ENCODE measurements around the gene WASF2. TPM values are rescaled to one million over a fixed set of nuclear protein-coding genes. Genes with fewer than 3 reads are reported as not detected.
A peak's percentile ranks its signal among the peaks of the same experiment; 100 is the strongest.
"Not testable (repeated sequence)": the region's sequence is repeated elsewhere in the genome, so short reads cannot be mapped to it uniquely, and the experiment has no call there.

Gene WASF2
- total RNA-seq, 2 donors from 2014 or later, result 97.7 to 110 TPM

- H3K27ac Mint-ChIP-seq, result peak overlapping the region in 1 of 2 donors; percentile 45
- ATAC-seq (no peak), DNase-seq (ENCODE audit: low spot score) (no peak)
- H3K9me3 Mint-ChIP-seq, result no peaks in the 10 kb centered on the region
- peaks cover 32 to 33% of the 10 kb centered on the region in 2 donors for H3K4me1 Mint-ChIP-seq (ENCODE audit: low read depth in 2 of 2)
- H3K4me3 Mint-ChIP-seq, result no peak overlapping the region
- no peaks in the 10 kb centered on the region for H3K27me3 Mint-ChIP-seq
- peaks cover 4% of the 10 kb centered on the region for H3K36me3 Mint-ChIP-seq
Measured at GRCh38 chr1:27423709-27424108, 66.3 kb downstream of the WASF2 start.

GRCh38 chr1:27418326-27419185 lies 71.4 kb downstream of the WASF2 start:
- Mint-ChIP-seq H3K36me3 (peaks cover 20% of the 10 kb centered on the region), H3K27ac (peak overlapping the region; percentile 92 to 94), H3K4me1 (ENCODE audit: low read depth in 2 of 2) (peaks cover 42 to 57% of the 10 kb centered on the region in 2 donors), H3K27me3 (no peaks in the 10 kb centered on the region), H3K9me3 (no peaks in the 10 kb centered on the region), H3K4me3 (peak overlapping the region; percentile 46)
- ATAC-seq (peak; percentile 96 to 97), DNase-seq (ENCODE audit: low spot score) (peak; percentile 86)

GRCh38 chr1:27417713-27418112 lies 72.3 kb downstream of the WASF2 start:
- no peak for DNase-seq (ENCODE audit: low spot score)
- no peak for ATAC-seq
- Mint-ChIP-seq H3K9me3 (no peaks in the 10 kb centered on the region), H3K36me3 (peaks cover 20% of the 10 kb centered on the region), H3K4me1 (ENCODE audit: low read depth in 2 of 2) (peaks cover 41 to 56% of the 10 kb centered on the region in 2 donors), H3K27me3 (no peaks in the 10 kb centered on the region), H3K27ac (peak overlapping the region; percentile 92 to 94), H3K4me3 (peak overlapping the region; percentile 46)

GRCh38 chr1:27416387-27417111 lies 73.4 kb downstream of the WASF2 start:
- H3K27ac Mint-ChIP-seq, result peak overlapping the region; percentile 92 to 94
- peaks cover 20% of the 10 kb centered on the region for H3K36me3 Mint-ChIP-seq
- peaks cover 35 to 47% of the 10 kb centered on the region in 2 donors for H3K4me1 Mint-ChIP-seq (ENCODE audit: low read depth in 2 of 2)
- H3K4me3 Mint-ChIP-seq, result no peak overlapping the region
- no peaks in the 10 kb centered on the region for H3K27me3 Mint-ChIP-seq
- no peaks in the 10 kb centered on the region for H3K9me3 Mint-ChIP-seq
- ATAC-seq, result peak; percentile 73 to 74
- DNase-seq (ENCODE audit: low spot score), result no peak

GRCh38 chr1:27414091-27414490 lies 75.9 kb downstream of the WASF2 start:
- H3K27ac Mint-ChIP-seq, result no peak overlapping the region
- ATAC-seq (no peak), DNase-seq (ENCODE audit: low spot score) (no peak)
- no peak overlapping the region for H3K4me3 Mint-ChIP-seq
- peaks cover 31 to 43% of the 10 kb centered on the region in 2 donors for H3K4me1 Mint-ChIP-seq (ENCODE audit: low read depth in 2 of 2)
- peaks cover 20% of the 10 kb centered on the region for H3K36me3 Mint-ChIP-seq
- no peaks in the 10 kb centered on the region for H3K9me3 Mint-ChIP-seq
- H3K27me3 Mint-ChIP-seq, result no peaks in the 10 kb centered on the region

- no peaks in the 10 kb centered on the region for H3K9me3 Mint-ChIP-seq
- DNase-seq (ENCODE audit: low spot score) (no peak), ATAC-seq (no peak)
- no peaks in the 10 kb centered on the region for H3K27me3 Mint-ChIP-seq
- peaks cover 21% of the 10 kb centered on the region for H3K36me3 Mint-ChIP-seq
- peaks cover 22 to 32% of the 10 kb centered on the region in 2 donors for H3K4me1 Mint-ChIP-seq (ENCODE audit: low read depth in 2 of 2)
- no peak overlapping the region for H3K4me3 Mint-ChIP-seq
- H3K27ac Mint-ChIP-seq, result no peak overlapping the region
Measured at GRCh38 chr1:27413004-27413403, 77.0 kb downstream of the WASF2 start.

- no peak for DNase-seq (ENCODE audit: low spot score)
- no peak for ATAC-seq
- H3K4me1 Mint-ChIP-seq (ENCODE audit: low read depth in 2 of 2), result peaks cover 21 to 28% of the 10 kb centered on the region in 2 donors
- no peak overlapping the region for H3K4me3 Mint-ChIP-seq
- no peak overlapping the region for H3K27ac Mint-ChIP-seq
- no peaks in the 10 kb centered on the region for H3K27me3 Mint-ChIP-seq
- peaks cover 23% of the 10 kb centered on the region for H3K36me3 Mint-ChIP-seq
- no peaks in the 10 kb centered on the region for H3K9me3 Mint-ChIP-seq
Measured at GRCh38 chr1:27412502-27412901, 77.5 kb downstream of the WASF2 start.

GRCh38 chr1:27410709-27411108 lies 79.3 kb downstream of the WASF2 start:
- ATAC-seq, result no peak
- no peak overlapping the region for H3K27ac Mint-ChIP-seq
- peaks cover 21% of the 10 kb centered on the region for H3K36me3 Mint-ChIP-seq
- H3K9me3 Mint-ChIP-seq, result no peaks in the 10 kb centered on the region
- no peaks in the 10 kb centered on the region for H3K27me3 Mint-ChIP-seq
- no peak for DNase-seq (ENCODE audit: low spot score)
- peaks cover 3 to 10% of the 10 kb centered on the region in 2 donors for H3K4me1 Mint-ChIP-seq (ENCODE audit: low read depth in 2 of 2)
- no peak overlapping the region for H3K4me3 Mint-ChIP-seq

GRCh38 chr1:27409669-27410068 lies 80.3 kb downstream of the WASF2 start:
- Mint-ChIP-seq H3K27ac (no peak overlapping the region), H3K36me3 (peaks cover 15% of the 10 kb centered on the region), H3K27me3 (no peaks in the 10 kb centered on the region), H3K4me1 (ENCODE audit: low read depth in 2 of 2) (peaks cover 0 to 4% of the 10 kb centered on the region in 2 donors), H3K9me3 (no peaks in the 10 kb centered on the region), H3K4me3 (no peak overlapping the region)
- DNase-seq (ENCODE audit: low spot score), result no peak
- ATAC-seq, result no peak

GRCh38 chr1:27408151-27408550 lies 81.8 kb downstream of the WASF2 start:
- Mint-ChIP-seq H3K4me3 (no peak overlapping the region), H3K27ac (peak overlapping the region in 1 of 2 donors; percentile 66), H3K9me3 (no peaks in the 10 kb centered on the region), H3K4me1 (ENCODE audit: low read depth in 2 of 2) (peaks cover 12 to 13% of the 10 kb centered on the region in 2 donors), H3K27me3 (no peaks in the 10 kb centered on the region), H3K36me3 (peaks cover 11% of the 10 kb centered on the region)
- ATAC-seq (no peak), DNase-seq (ENCODE audit: low spot score) (no peak)

GRCh38 chr1:27406791-27407190 lies 83.2 kb downstream of the WASF2 start:
- H3K27me3 Mint-ChIP-seq; ATAC-seq; DNase-seq (ENCODE audit: low spot score); H3K4me3 Mint-ChIP-seq; H3K9me3 Mint-ChIP-seq: not testable (repeated sequence)
- Mint-ChIP-seq H3K36me3 (peaks cover 11% of the 10 kb centered on the region), H3K27ac (peak overlapping the region in 1 of 2 donors; percentile 66), H3K4me1 (ENCODE audit: low read depth in 2 of 2) (peaks cover 18 to 21% of the 10 kb centered on the region in 2 donors)

GRCh38 chr1:27406362-27406680 lies 83.6 kb downstream of the WASF2 start:
- DNase-seq (ENCODE audit: low spot score) (no peak), ATAC-seq (no peak)
- Mint-ChIP-seq H3K27me3 (no peaks in the 10 kb centered on the region), H3K4me3 (no peak overlapping the region), H3K4me1 (ENCODE audit: low read depth in 2 of 2) (peaks cover 18 to 24% of the 10 kb centered on the region in 2 donors), H3K36me3 (peaks cover 11% of the 10 kb centered on the region), H3K9me3 (no peaks in the 10 kb centered on the region), H3K27ac (no peak overlapping the region)

GRCh38 chr1:27405598-27406361 lies 84.2 kb downstream of the WASF2 start:
- H3K27ac Mint-ChIP-seq; H3K4me3 Mint-ChIP-seq; H3K27me3 Mint-ChIP-seq; H3K9me3 Mint-ChIP-seq; ATAC-seq; DNase-seq (ENCODE audit: low spot score): not testable (repeated sequence)
- Mint-ChIP-seq H3K36me3 (peaks cover 11% of the 10 kb centered on the region), H3K4me1 (ENCODE audit: low read depth in 2 of 2) (peaks cover 18 to 26% of the 10 kb centered on the region in 2 donors)
